Esophagus (tissue), 2 donors: ENCODE results near the gene SLC8A3. TPM values are rescaled to one million over a fixed set of nuclear protein-coding genes. Genes with fewer than 3 reads are reported as not detected.

ENCODE experiments used
- H3K27ac ChIP-seq, 2 donors: one replicate each; pipeline ENCODE4 v1.5.1; 2013; ENCODE audit warnings: low read depth in 2 of 2, mild to moderate bottlenecking in 2 of 2, inconsistent platforms in 1 of 2, low read length in 1 of 2, moderate library complexity in 1 of 2
- H3K27me3 ChIP-seq, 2 donors: one replicate each; pipeline ENCODE4 v1.6.1; 2013; ENCODE audit warnings: low read length in 2 of 2, control low read depth in 1 of 2, mild to moderate bottlenecking in 1 of 2; ENCODE audit not compliant: insufficient read depth in 2 of 2, control insufficient read depth in 1 of 2
- H3K36me3 ChIP-seq, 2 donors: one replicate each; pipeline ENCODE4 v1.6.1; 2013; ENCODE audit warnings: low read length in 1 of 2; ENCODE audit not compliant: control insufficient read depth in 2 of 2, insufficient read depth in 2 of 2
- H3K4me1 ChIP-seq, 2 donors: one replicate each; pipeline ENCODE4 v1.6.1; 2013; ENCODE audit warnings: low read length in 1 of 2; ENCODE audit not compliant: control insufficient read depth in 2 of 2, insufficient read depth in 2 of 2
- H3K4me3 ChIP-seq, 2 donors: one replicate each; pipeline ENCODE4 v1.5.1; 2013; ENCODE audit warnings: low read length in 2 of 2, mild to moderate bottlenecking in 2 of 2, low read depth in 1 of 2, moderate library complexity in 1 of 2
- H3K9me3 ChIP-seq, 2 donors: one replicate each; pipeline ENCODE4 v1.6.1; 2013; ENCODE audit warnings: mild to moderate bottlenecking in 2 of 2, low read depth in 1 of 2, low read length in 1 of 2, moderate library complexity in 1 of 2; ENCODE audit not compliant: control insufficient read depth in 2 of 2, insufficient read depth in 1 of 2
- WGBS, 2 donors: extraction: QIAGEN DNeasy Blood & Tissue Kit; methylation state at CpG; one replicate each; pipeline ENCODE4 v1.1.7; 2013; 5-methylcytosine and 5-hydroxymethylcytosine counted together
- polyA plus RNA-seq, 2 donors: library from polyadenylated mRNA; stranded (reverse); fragments of 200-250 nt; gene quantifications; one replicate each; pipeline ENCODE4 v1.2.3, GENCODE V29; 2013
- donor health status: healthy with polysubstance abuse.
- donor health status: Bipolar disorder and iron deficiency.

SLC8A3 gene
- polyA plus RNA-seq, 2 donors, result 0.04 TPM; not detected in 1

DNA sequence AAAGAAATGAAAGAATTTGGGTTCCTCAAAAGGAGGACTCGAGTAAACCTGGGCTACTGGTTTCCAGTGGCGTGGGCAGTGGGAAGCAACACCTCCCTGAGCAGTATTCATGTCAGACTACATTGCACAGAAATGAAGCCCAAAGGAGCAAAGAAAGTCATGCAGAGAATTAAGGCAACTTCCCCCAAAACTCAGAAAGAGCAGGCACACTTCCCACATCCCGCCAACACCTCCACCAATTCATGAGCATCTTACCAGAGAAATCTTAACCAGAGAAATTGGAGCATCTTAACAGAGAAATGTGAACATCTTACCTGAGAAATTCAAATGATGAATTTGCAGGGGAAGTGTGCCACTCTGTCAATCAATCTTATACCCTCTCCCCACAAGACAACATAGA lies 36.7 kb downstream of the SLC8A3 start:
- H3K27me3 ChIP-seq, result no peaks in the 10 kb centered on the region
- no peaks in the 10 kb centered on the region for H3K36me3 ChIP-seq
- no peaks in the 10 kb centered on the region for H3K4me1 ChIP-seq
- 81 to 83% methylated on average over 3 of the region's 3 CpGs for WGBS, 2 donors
- H3K4me3 ChIP-seq, result no peak overlapping the region
- H3K9me3 ChIP-seq, result no peaks in the 10 kb centered on the region
- no peak overlapping the region for H3K27ac ChIP-seq

DNA sequence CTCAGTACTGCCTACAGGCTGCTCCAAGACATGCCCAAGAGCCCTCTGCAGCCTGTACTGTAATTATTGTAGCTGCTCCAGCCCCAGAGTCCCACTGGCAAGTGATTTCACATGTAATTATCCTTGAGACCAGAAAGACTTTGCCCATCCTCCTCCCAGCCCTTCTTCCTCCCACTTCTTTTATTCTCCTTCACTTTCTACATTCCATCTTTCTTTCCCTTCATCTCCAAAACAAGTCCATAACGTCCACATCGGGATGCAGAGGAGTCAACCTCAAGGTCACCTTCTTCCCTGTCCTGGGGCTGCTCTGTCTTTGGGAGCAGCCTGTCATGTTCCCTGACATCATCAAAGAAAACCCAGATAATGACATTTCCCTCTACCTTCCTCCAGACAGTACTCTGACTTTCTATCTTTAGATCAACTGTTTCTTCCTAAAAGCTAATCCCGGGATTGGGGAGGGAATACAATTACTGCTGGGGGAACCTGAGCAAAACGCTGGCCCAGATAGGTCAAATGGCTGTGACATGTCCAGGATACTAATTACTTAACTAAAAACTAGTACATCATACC lies 39.1 kb downstream of the SLC8A3 start:
- Histone ChIP-seq H3K4me3 (no peak overlapping the region), H3K36me3 (no peaks in the 10 kb centered on the region), H3K4me1 (no peaks in the 10 kb centered on the region), H3K27ac (no peak overlapping the region), H3K27me3 (no peaks in the 10 kb centered on the region), H3K9me3 (no peaks in the 10 kb centered on the region)
- 72 to 81% methylated on average over 4 of the region's 4 CpGs for WGBS, 2 donors

DNA sequence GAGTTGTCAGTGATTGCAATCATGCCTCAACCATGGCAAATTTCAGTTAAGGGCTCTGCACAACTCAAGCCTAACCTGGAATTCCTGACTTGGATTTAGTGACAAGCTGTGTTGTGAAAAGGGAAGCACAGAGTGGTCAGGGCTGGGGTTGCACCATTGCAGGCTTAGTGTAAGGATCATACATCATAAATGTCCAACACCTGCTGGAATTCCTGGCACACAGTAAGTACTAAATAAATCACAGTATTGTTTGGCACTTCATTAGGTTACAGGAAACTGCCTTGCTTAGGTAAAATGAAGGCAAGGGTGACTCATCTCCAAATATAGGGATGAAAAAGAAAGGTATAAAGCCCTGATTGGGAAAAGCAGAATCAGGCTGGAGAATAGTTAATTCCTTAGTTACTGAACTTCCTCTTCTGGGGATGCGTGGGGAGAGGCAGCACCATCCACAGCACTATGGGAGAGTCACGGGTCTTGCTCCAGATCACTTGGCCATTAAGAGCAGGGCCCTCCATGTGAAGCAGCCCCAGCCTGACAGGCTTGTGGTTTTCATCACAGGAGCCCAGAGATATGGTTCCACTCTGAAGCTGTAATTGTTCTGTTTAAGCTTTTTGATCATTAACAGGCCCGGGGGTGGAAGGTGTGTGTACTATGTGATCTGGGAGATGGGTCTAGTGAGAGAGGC lies 39.7 kb downstream of the SLC8A3 start:
- H3K27ac ChIP-seq, result no peak overlapping the region
- no peaks in the 10 kb centered on the region for H3K9me3 ChIP-seq
- H3K36me3 ChIP-seq, result no peaks in the 10 kb centered on the region
- H3K4me3 ChIP-seq, result no peak overlapping the region
- H3K27me3 ChIP-seq, result no peaks in the 10 kb centered on the region
- 45 to 56% methylated on average over 3 of the region's 3 CpGs for WGBS, 2 donors
- no peaks in the 10 kb centered on the region for H3K4me1 ChIP-seq

DNA sequence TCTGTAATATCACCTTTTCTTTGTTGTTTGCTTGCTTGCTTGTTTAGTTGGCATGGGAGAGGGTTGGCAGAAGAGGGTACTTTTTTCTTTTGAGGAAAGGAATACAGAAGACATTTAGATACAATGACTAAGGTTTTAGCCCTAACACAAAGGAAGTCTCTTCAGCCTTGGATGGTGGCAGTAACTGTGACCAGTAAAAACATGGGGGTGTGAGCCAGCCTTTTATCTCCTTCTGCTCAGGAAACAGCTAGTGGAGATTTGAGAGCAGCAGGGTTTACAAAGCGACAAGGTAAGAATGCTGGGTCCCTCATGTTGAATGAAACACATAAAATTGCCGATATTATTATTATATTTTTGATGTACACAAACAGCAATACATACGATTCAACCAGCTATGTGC lies 40.4 kb downstream of the SLC8A3 start:
- no peaks in the 10 kb centered on the region for H3K9me3 ChIP-seq
- no peaks in the 10 kb centered on the region for H3K36me3 ChIP-seq
- H3K27me3 ChIP-seq, result no peaks in the 10 kb centered on the region
- WGBS, 2 donors, result 80 to 90% methylated on average over 3 of the region's 3 CpGs
- no peak overlapping the region for H3K4me3 ChIP-seq
- H3K27ac ChIP-seq, result no peak overlapping the region
- H3K4me1 ChIP-seq, result no peaks in the 10 kb centered on the region

DNA sequence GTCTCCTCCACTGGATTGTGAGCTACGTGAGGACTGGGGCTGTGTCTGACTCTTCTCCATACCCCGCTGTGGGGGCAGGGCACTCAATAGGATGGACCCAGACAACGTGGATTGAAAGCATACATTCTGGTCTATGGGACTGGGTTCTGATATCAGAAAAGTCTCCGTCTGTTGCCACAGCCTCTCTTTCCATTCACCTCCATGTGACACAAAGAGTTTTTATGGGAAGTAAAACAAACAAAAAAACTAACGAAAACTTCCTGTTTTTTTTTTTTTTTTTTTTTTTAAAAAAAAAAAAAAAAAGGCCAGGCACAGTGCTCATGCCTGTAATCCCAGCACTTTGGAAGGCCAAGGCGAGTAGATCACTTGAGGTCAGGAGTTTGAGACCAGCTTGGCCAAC lies 44.7 kb downstream of the SLC8A3 start:
- H3K4me3 ChIP-seq, result no peak overlapping the region
- no peaks in the 10 kb centered on the region for H3K27me3 ChIP-seq
- 72 to 77% methylated on average over 6 of the region's 6 CpGs for whole genome bisulfite sequencing, 2 donors

DNA sequence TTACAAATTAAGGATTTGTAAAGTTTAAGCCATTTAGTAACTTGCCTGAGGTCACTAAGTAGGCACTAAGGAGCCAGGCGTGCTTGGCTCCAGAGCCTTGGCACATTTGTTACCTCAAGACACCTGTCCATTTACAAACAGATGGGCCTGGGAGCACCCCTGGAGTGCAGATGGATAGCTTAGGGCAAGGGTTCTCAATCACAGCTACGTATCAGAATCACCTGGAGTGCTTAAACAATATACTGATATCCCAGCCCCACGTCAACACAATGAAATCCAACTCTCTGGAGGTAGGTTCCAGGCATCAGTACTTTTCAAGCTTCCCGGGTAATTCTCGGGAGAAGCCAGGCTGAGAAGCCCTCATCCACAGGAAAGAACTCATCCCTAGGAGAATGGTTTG lies 45.4 kb downstream of the SLC8A3 start:
- no peak overlapping the region for H3K4me3 ChIP-seq
- no peaks in the 10 kb centered on the region for H3K36me3 ChIP-seq
- no peaks in the 10 kb centered on the region for H3K9me3 ChIP-seq
- H3K27ac ChIP-seq, result no peak overlapping the region
- peaks cover 0 to 2% of the 10 kb centered on the region in 2 donors for H3K27me3 ChIP-seq
- WGBS, 2 donors, result 75 to 77% methylated on average over 5 of the region's 5 CpGs
- no peaks in the 10 kb centered on the region for H3K4me1 ChIP-seq

More for the DNA sequence above, 44.7 kb downstream of the SLC8A3 start:
- Histone ChIP-seq H3K36me3 (no peaks in the 10 kb centered on the region), H3K9me3 (no peaks in the 10 kb centered on the region), H3K27ac (no peak overlapping the region), H3K4me1 (no peaks in the 10 kb centered on the region)

DNA sequence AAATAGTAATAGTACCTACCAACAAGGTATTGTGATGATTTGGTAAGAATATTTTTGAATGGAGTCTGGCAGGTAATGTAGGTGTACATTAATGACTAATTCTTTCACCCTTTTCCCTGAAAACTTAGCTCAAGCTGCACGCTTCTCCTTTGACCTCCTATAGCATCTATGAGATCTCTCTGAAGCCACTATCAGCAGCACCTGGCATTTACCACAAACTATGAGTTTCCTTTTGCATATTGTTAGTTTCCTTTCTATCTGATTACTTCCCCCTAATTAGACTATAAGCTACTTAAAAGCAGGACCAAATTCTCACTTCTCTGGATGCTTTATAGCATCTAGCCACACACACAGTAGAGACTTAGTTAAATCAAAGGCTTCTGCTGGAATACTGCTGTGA lies 48.1 kb downstream of the SLC8A3 start:
- H3K36me3 ChIP-seq, result no peaks in the 10 kb centered on the region
- peaks cover 0 to 2% of the 10 kb centered on the region in 2 donors for H3K27me3 ChIP-seq
- 41 to 70% methylated on average over 1 of the region's 1 CpG for WGBS, 2 donors
- H3K4me3 ChIP-seq, result no peak overlapping the region
- H3K27ac ChIP-seq, result no peak overlapping the region
- H3K4me1 ChIP-seq, result no peaks in the 10 kb centered on the region
- no peaks in the 10 kb centered on the region for H3K9me3 ChIP-seq

DNA sequence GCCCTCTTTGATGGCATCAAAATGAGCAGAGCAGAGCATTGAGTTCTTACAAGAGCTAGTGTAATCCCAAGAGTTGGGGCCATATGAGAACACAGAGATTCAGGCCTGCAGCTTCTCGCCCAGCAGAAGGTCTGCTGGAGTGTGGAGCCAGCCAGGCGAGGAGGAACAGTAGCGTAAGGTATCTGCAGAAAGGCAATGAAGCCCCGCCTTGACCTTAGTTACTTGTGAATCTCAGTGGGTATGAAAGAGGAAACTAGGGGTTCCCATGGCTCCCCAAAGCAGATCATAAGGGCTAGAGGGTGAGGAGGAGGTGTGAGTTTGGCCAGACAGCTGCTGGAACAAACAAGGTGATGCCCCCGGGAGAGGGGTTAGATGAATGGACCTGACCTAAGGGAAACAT lies 49.4 kb downstream of the SLC8A3 start:
- Histone ChIP-seq H3K9me3 (no peaks in the 10 kb centered on the region), H3K4me1 (no peaks in the 10 kb centered on the region), H3K27me3 (peaks cover 0 to 2% of the 10 kb centered on the region in 2 donors), H3K36me3 (no peaks in the 10 kb centered on the region), H3K4me3 (no peak overlapping the region), H3K27ac (no peak overlapping the region)
- 83 to 86% methylated on average over 5 of the region's 5 CpGs for WGBS, 2 donors

DNA sequence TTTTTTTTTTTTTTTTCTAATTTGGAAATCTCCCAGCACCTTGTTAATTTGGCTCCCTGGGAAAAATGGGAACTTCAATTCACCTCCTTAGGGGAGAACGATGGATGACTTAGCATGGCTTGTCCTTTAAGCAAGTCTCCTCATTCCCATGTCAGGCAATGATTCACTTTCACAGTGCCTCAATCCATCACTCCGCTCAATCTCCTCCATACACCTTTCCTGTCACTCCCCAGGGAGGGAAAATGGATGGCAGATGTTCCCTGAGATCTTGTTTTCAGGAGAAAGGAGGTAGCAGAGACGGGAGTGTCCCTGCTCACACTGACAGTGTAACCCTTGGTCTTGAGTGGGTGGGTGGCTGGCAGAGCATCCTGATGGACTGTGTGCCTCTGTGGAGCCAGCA lies 51.0 kb downstream of the SLC8A3 start:
- H3K9me3 ChIP-seq, result no peaks in the 10 kb centered on the region
- H3K27me3 ChIP-seq, result peaks cover 0 to 2% of the 10 kb centered on the region in 2 donors
- H3K36me3 ChIP-seq, result no peaks in the 10 kb centered on the region
- no peaks in the 10 kb centered on the region for H3K4me1 ChIP-seq
- H3K27ac ChIP-seq, result no peak overlapping the region
- WGBS, 2 donors, result 61 to 66% methylated on average over 3 of the region's 3 CpGs
- H3K4me3 ChIP-seq, result no peak overlapping the region

DNA sequence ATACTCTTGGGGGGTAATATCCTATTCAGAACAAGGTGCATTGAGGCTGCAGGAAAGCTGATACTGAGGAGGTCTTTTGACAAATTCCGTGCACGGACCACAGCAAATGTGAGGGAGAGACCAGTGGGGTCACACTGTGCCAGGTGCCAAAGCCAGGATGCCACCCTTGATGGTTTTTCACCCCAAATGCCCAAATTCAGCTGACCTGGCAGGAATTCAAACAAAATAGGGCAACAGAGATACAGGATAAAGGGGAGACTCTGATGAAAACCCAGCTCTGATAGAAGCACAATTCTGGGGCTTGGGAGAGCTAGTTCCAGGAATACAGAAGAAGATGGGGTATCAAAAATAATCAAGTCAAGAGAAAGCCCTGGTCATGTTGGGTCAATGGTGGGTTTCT lies 55.3 kb downstream of the SLC8A3 start:
- Histone ChIP-seq H3K9me3 (no peaks in the 10 kb centered on the region), H3K36me3 (no peaks in the 10 kb centered on the region), H3K27ac (no peak overlapping the region), H3K4me1 (no peaks in the 10 kb centered on the region), H3K4me3 (no peak overlapping the region), H3K27me3 (no peaks in the 10 kb centered on the region)
- WGBS, 2 donors, result 81 to 83% methylated on average over 2 of the region's 2 CpGs
